ENCODE measurements around the gene KREMEN2. TPM values are rescaled to one million over a fixed set of nuclear protein-coding genes. Genes with fewer than 3 reads are reported as not detected.

KREMEN2 gene
- total and polyA plus RNA-seq, 2 of the 13 experiments (the other 11 are each of a cell fraction or from before 2014, with no cell fraction given) = 0.48 to 1.2 TPM

GRCh38 chr16:2968738-2969544, 4.9 kb downstream of the KREMEN2 start, which contains the start of gene PAQR4 (continued):
- TF ChIP-seq MAF1 (CRISPR knock-in tag; IDR thresholded peaks at IDR 0.05; ENCODE audit: borderline replicate concordance) = peak; percentile 88; the same call in 1 of the 2 replicates

GRCh38 chr16:2969545-2970521, 5.8 kb downstream of the KREMEN2 start:
- intact Hi-C loops (cut with micrococcal nuclease; ENCODE audit: unreplicated experiment) = no loop called here
- TSS peak; percentile 42 for BruUV-seq (replicated peaks)
- Histone ChIP-seq H3K4me2 (ENCODE audit: low read depth, low read length) (peak overlapping the region; percentile 86), H3K27ac (ENCODE audit: extremely low read length, insufficient read depth, low read length) (peak overlapping the region; percentile 76), H4K20me1 (ENCODE audit: insufficient read depth, low read length) (no peaks in the 10 kb centered on the region), H3K36me3 (replicated peaks in 1 of 2; ENCODE audit: control insufficient read depth in 1 of 2, insufficient read depth in 2 of 2, low read length in 2 of 2) (0 out of 5 replicates have a peak, but pooled peaks cover 0 to 2% of the 10 kb centered on the region in 2 experiments), H3K4me1 (ENCODE audit: insufficient read depth, low read length) (peaks cover 17% of the 10 kb centered on the region), H3K9ac (ENCODE audit: insufficient read depth, low read depth, low read length) (peak overlapping the region; percentile 80), H3K9me3 (ENCODE audit: low read length) (no peaks in the 10 kb centered on the region), H3K4me3 (replicated peaks in 1 of 3; ENCODE audit: insufficient read depth in 1 of 3, low read depth in 2 of 3, low read length in 3 of 3) (peak overlapping the region; percentile 86 to 91 (median 91)), H3K79me2 (ENCODE audit: insufficient read depth, low read length) (peaks cover 8% of the 10 kb centered on the region), H2AFZ (ENCODE audit: low read length) (no peak overlapping the region), H3K27me3 (ENCODE audit: control insufficient read depth in 1 of 2, insufficient read depth in 2 of 2, low read length in 2 of 2) (no peaks in the 10 kb centered on the region; a peak in 1 of 5 replicates)
- peak; percentile 68 for ATAC-seq
- POLR2A ChIA-PET = interaction anchor here (0.8 to 2.4 kb wide), 10 partner anchors 9 to 89 kb away, joined by 3 to 31 read pairs (median 6); partner anchors contain the start of genes HCFC1R1, PKMYT1, THOC6 and TNFRSF12A
- in situ Hi-C loops (cut with HindIII; ENCODE audit: extremely low pct_ligation_motif_present, low pct_unique_long_range_greater_than_20kb) = no loop called here
- no peak for FAIRE-seq
- WGBS (ENCODE audit: low lambda C conversion rate) = 3% methylated on average over 12 of the region's 83 CpGs
- DNase-seq (ENCODE audit: low spot score) = peak; percentile 66
- CTCF ChIA-PET (ENCODE audit: low intra/inter-chr PET ratio, low total read pairs) = interaction anchor here (1.2 kb wide), 1 partner anchor 8 kb away, joined by 3 read pairs; no protein-coding TSS in a partner anchor
- TF ChIP-seq PAF1 (CRISPR knock-in tag; IDR thresholded peaks at IDR 0.05) (no peak), ZNF746 (CRISPR knock-in tag; IDR thresholded peaks at IDR 0.05) (0 out of 2 replicates have a peak, but pooled peaks have one; percentile 28), SRSF4 (IDR thresholded peaks at IDR 0.05; ENCODE audit: low read depth, low read length, poor library complexity, severe bottlenecking) (no peak), ZNF10 (CRISPR knock-in tag; IDR thresholded peaks at IDR 0.05; ENCODE audit: borderline replicate concordance, low read depth) (no peak), ZFP36 (IDR thresholded peaks at IDR 0.05; ENCODE audit: borderline replicate concordance, low read depth, low read length, partially characterized antibody) (no peak), ZNF589 (CRISPR knock-in tag; conservative IDR thresholded peaks at IDR 0.05) (no peak), IRF2 (CRISPR knock-in tag; IDR thresholded peaks at IDR 0.05) (peak; percentile 21; the same call in 1 of the 2 replicates), ZNF652 (CRISPR knock-in tag; IDR thresholded peaks at IDR 0.05; ENCODE audit: borderline replicate concordance, low read depth) (no peak), IKZF5 (CRISPR knock-in tag; IDR thresholded peaks at IDR 0.05) (peak; percentile 25; the same call in 1 of the 2 replicates), CHD2 (IDR thresholded peaks at IDR 0.05; ENCODE audit: low read depth, low read length) (no peak), KLF11 (CRISPR knock-in tag; IDR thresholded peaks at IDR 0.05) (no peak), BATF2 (CRISPR knock-in tag; IDR thresholded peaks at IDR 0.05) (no peak), ZFAT (CRISPR knock-in tag; conservative IDR thresholded peaks at IDR 0.05) (no peak), RAD21 (CRISPR knock-in tag; IDR thresholded peaks at IDR 0.05) (peak; percentile 44), TAF1 (CRISPR knock-in tag; IDR thresholded peaks at IDR 0.05) (peak; percentile 49; the same call in 1 of the 2 replicates), SOX6 (IDR thresholded peaks at IDR 0.05) (no peak), SOX6 (CRISPR knock-in tag; IDR thresholded peaks at IDR 0.05) (peak; percentile 55), TOE1 (CRISPR knock-in tag; IDR thresholded peaks at IDR 0.05) (no peak), AKAP8 (CRISPR knock-in tag; IDR thresholded peaks at IDR 0.05) (no peak; the same call in none of the 2 replicates)

Data from HepG2 (cell line).